GM12878 (cell line): ENCODE measurements around the gene PDZD7. TPM values are rescaled to one million over a fixed set of nuclear protein-coding genes. Genes with fewer than 3 reads are reported as not detected.

Source experiments
- BRCA1 ChIP-seq: IDR thresholded peaks from 2 replicates; pipeline ENCODE4 v1.6.1; 2011; ENCODE audit warnings: low read depth, low read length, improper control_type of control experiment
- CBFB ChIP-seq: IDR thresholded peaks from 2 replicates; pipeline ENCODE4 v1.6.1; 2016; ENCODE audit warnings: antibody characterized with exemption, low read depth
- CEBPB ChIP-seq, 2 experiments: fragments of 150-350 bp in 1 of 2; IDR thresholded peaks; 2 replicates each; pipeline ENCODE4 v1.6.1; 2012 to 2014; ENCODE audit warnings: low read depth in 2 of 2, low read length in 2 of 2, borderline replicate concordance in 1 of 2, inconsistent platforms in 1 of 2
- CREB1 ChIP-seq: IDR thresholded peaks from 2 replicates; pipeline ENCODE4 v1.6.1; 2012; ENCODE audit warnings: low read depth, mild to moderate bottlenecking, inconsistent platforms
- KAT2A ChIP-seq: conservative IDR thresholded peaks from 2 replicates; pipeline ENCODE4 v1.6.1; 2011; ENCODE audit warnings: low read depth, low read length; ENCODE audit not compliant: control insufficient read depth
- MTA2 ChIP-seq: fragments of 450-650 bp; IDR thresholded peaks from 2 replicates; pipeline ENCODE4 v1.6.1; 2016; ENCODE audit warnings: low read depth, mild to moderate bottlenecking, moderate library complexity
- MYB ChIP-seq: fragments of 150-350 bp; IDR thresholded peaks from 2 replicates; pipeline ENCODE4 v1.6.1; 2014; ENCODE audit warnings: mild to moderate bottlenecking, low read depth, low read length, borderline replicate concordance
- NKRF ChIP-seq: fragments of 450-650 bp; conservative IDR thresholded peaks from 2 replicates; pipeline ENCODE4 v1.6.1; 2017; ENCODE audit warnings: mild to moderate bottlenecking, moderate library complexity
- NR2C2 ChIP-seq: IDR thresholded peaks from 2 replicates; pipeline ENCODE4 v1.6.1; 2011; ENCODE audit warnings: borderline replicate concordance, low read depth; ENCODE audit not compliant: control insufficient read depth, insufficient read length
- PML ChIP-seq: IDR thresholded peaks from 2 replicates; pipeline ENCODE4 v1.6.1; 2012; ENCODE audit warnings: low read length, inconsistent platforms
- RB1 ChIP-seq: fragments of 450-650 bp; formaldehyde crosslinking; IDR thresholded peaks from 2 replicates; pipeline ENCODE4 v1.6.1; 2017; ENCODE audit warnings: mild to moderate bottlenecking, borderline replicate concordance
- RCOR1 ChIP-seq: conservative IDR thresholded peaks from 2 replicates; pipeline ENCODE4 v1.6.1; 2012; ENCODE audit warnings: low read depth, low read length, improper control_type of control experiment
- REST ChIP-seq: IDR thresholded peaks from 2 replicates; pipeline ENCODE4 v1.6.1; 2012; ENCODE audit warnings: mild to moderate bottlenecking, low read depth, low read length
- RUNX3 ChIP-seq: IDR thresholded peaks from 2 replicates; pipeline ENCODE4 v1.6.1; 2012; ENCODE audit warnings: low read length, inconsistent platforms
- SIN3A ChIP-seq: IDR thresholded peaks from 2 replicates; pipeline ENCODE4 v1.6.1; 2012; ENCODE audit warnings: low read depth, low read length, improper control_type of control experiment
- SPI1 ChIP-seq: IDR thresholded peaks from 2 replicates; pipeline ENCODE4 v1.6.1; 2011; ENCODE audit warnings: low read depth, mild to moderate bottlenecking, low read length, moderate library complexity, borderline replicate concordance; ENCODE audit not compliant: insufficient read depth
- TAF1 ChIP-seq: IDR thresholded peaks from 2 replicates; pipeline ENCODE4 v1.6.1; 2011; ENCODE audit warnings: mild to moderate bottlenecking, low read depth, low read length, borderline replicate concordance
- TBL1XR1 ChIP-seq: IDR thresholded peaks from 2 replicates; pipeline ENCODE4 v1.6.1; 2012; ENCODE audit warnings: low read depth, low read length, improper control_type of control experiment
- polyA plus RNA-seq, 11 experiments: library from polyadenylated mRNA; depleted of rRNA in 4 of 11; unstranded in 6 of 11; stranded (reverse) in 5 of 11; fragments of >200 nt; fragmentation: Nextera tagmentation in 4 of 11; fragmentation: Illumina TruSeq in 1 of 11; extraction: Ambion mirVana in 4 of 11; extraction: Trizol in 1 of 11; gene quantifications; 1 replicate in 1 of 11; 2 replicates in 10 of 11; pipeline versions ENCODE4 v1.2.1 to v1.2.3, GENCODE V29; 2011 to 2016; ENCODE audit warnings: inconsistent platforms in 2 of 11, missing spikeins in 2 of 11, low read depth in 1 of 11
- total RNA-seq, 4 experiments: library from RNA; depleted of rRNA in 3 of 4; stranded (reverse); fragments of >200 nt in 3 of 4; fragmentation: Illumina TruSeq in 1 of 4; extraction: Trizol in 1 of 4; gene quantifications; 2 replicates each; pipeline versions ENCODE4 v1.2.1 to v1.2.3, GENCODE V29; 2013 to 2021
- TF ChIP-seq, protein P1 (sequence below): fragments of 450-650 bp; IDR thresholded peaks from 2 replicates; pipeline ENCODE4 v1.6.1; 2018; ENCODE audit warnings: borderline replicate concordance, mild to moderate bottlenecking; ENCODE audit not compliant: partially characterized antibody
- TF ChIP-seq, protein P2 (sequence below): IDR thresholded peaks from 2 replicates; pipeline ENCODE4 v1.6.1; 2011; ENCODE audit warnings: low read depth, low read length, improper control_type of control experiment, borderline replicate concordance

The PDZD7 gene
- total and polyA plus RNA-seq, 10 of the 15 experiments (the other 5 are each of a cell fraction or from before 2014, with no cell fraction given) = 0.01 to 0.20 (median 0.03) TPM; not detected in 7

GRCh38 chr10:101060036-101060950 is 29.4 kb upstream of the PDZD7 start (continued):
- no peak for TF ChIP-seq SPI1
- TF ChIP-seq REST = no peak
- peak; percentile 48; the same call in 1 of the 2 replicates for TF ChIP-seq TAF1
- TF ChIP-seq, protein P1, sequence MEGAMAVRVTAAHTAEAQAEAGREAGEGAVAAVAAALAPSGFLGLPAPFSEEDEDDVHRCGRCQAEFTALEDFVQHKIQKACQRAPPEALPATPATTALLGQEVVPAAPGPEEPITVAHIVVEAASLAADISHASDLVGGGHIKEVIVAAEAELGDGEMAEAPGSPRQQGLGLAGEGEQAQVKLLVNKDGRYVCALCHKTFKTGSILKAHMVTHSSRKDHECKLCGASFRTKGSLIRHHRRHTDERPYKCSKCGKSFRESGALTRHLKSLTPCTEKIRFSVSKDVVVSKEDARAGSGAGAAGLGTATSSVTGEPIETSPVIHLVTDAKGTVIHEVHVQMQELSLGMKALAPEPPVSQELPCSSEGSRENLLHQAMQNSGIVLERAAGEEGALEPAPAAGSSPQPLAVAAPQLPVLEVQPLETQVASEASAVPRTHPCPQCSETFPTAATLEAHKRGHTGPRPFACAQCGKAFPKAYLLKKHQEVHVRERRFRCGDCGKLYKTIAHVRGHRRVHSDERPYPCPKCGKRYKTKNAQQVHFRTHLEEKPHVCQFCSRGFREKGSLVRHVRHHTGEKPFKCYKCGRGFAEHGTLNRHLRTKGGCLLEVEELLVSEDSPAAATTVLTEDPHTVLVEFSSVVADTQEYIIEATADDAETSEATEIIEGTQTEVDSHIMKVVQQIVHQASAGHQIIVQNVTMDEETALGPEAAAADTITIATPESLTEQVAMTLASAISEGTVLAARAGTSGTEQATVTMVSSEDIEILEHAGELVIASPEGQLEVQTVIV = no peak
- TF ChIP-seq PML = peak; percentile 65; the same call in 1 of the 2 replicates
- TF ChIP-seq, protein P2, sequence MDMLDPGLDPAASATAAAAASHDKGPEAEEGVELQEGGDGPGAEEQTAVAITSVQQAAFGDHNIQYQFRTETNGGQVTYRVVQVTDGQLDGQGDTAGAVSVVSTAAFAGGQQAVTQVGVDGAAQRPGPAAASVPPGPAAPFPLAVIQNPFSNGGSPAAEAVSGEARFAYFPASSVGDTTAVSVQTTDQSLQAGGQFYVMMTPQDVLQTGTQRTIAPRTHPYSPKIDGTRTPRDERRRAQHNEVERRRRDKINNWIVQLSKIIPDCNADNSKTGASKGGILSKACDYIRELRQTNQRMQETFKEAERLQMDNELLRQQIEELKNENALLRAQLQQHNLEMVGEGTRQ = no peak
- peak; percentile 95 for TF ChIP-seq CBFB
- TF ChIP-seq TBL1XR1 = 0 out of 2 replicates have a peak, but pooled peaks have one; percentile 55
- no peak for TF ChIP-seq MTA2
- peak; percentile 58 for TF ChIP-seq CREB1
- peak; percentile 91 for TF ChIP-seq RUNX3
- TF ChIP-seq NR2C2 = no peak
- peak; percentile 97 for TF ChIP-seq SIN3A
- TF ChIP-seq CEBPB (IDR thresholded peaks at IDR 0.05; ENCODE audit: borderline replicate concordance in 1 of 2, low read depth in 2 of 2, low read length in 2 of 2) = no peak
- TF ChIP-seq BRCA1 = peak; percentile 92
- peak; percentile 99 for TF ChIP-seq NKRF
- no peak for TF ChIP-seq RB1
- TF ChIP-seq RCOR1 = peak; percentile 97; the same call in 1 of the 2 replicates
- TF ChIP-seq KAT2A = no peak
- no peak for TF ChIP-seq MYB
